Endometrium (tissue), 2 donors: Measurements from ENCODE around the gene NGEF.

Experiments used
- FAIRE-seq: peaks from 2 replicates; lab custom pipeline; 2012; peaks lifted over from hg19 to GRCh38; lab: Jason Lieb, UNC
- donor health status: control.
- donor health status: control.

Gene NGEF

DNA sequence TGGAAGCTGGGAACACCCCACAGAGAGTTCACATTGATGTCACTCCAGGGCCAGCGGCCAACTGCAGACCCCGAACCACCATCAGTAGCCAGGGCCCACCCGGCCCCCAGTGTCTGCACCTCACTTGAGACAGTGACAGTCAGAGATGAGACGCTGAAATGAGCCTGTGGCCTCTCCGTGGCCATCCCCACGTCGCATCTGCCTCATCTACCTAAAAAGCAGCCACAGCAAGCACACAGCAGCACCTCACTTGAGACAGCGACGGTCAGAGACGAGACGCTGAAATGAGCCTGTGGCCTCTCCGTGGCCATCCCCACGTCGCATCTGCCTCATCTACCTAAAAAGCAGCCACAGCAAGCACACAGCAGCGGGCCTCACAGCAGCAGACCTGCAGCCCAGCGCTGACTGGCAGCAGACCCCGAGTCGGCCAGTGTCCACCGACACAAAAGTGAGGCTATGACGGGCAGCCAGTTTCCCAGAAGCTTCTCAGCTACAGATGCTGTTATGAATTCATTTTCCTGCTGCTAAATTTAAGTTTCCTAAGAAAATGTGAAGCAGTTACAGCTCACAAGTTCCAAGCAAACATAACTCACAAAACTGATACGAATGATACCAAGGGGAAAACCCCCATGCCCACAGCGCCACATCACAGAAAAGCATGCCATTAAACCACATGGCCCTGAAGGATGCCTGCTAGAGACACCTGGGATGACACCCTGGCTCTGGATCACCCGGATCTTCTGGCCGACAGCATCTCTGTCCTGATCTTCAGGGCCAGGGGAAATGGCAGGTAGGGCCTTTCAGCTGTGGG, 115.3 kb downstream of the NGEF start:
- no peak for FAIRE-seq

- no peak for FAIRE-seq
Observed at GRCh38 chr2:232896720-232897597, 116.1 kb downstream of the NGEF start.

- FAIRE-seq, result no peak
Observed at GRCh38 chr2:232896111-232896510, 116.9 kb downstream of the NGEF start.

- no peak for FAIRE-seq
Observed at GRCh38 chr2:232894746-232895145, 118.3 kb downstream of the NGEF start.

DNA sequence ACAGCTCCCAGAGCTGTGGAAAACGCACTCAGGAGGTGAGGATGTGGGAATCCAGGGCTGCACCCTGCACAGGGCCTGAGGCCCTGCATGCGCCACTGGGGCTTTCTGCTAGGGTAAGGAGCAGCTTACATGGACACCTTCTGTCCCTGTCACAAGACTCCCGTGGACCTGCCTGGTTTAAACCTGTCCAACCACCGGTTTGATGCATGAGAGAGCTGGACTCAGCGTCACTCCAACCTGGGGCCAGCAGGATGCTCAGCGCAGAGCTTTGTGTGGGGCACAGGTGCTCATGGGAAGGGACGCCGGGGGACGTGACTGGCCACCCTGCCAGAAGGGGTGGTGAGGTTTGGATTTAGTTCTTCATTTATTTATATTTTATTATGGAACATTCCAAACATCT, 118.8 kb downstream of the NGEF start:
- FAIRE-seq, result no peak

GRCh38 chr2:232893834-232894233, 119.2 kb downstream of the NGEF start:
- FAIRE-seq, result no peak

GRCh38 chr2:232892843-232893242, 120.2 kb downstream of the NGEF start:
- no peak for FAIRE-seq

DNA sequence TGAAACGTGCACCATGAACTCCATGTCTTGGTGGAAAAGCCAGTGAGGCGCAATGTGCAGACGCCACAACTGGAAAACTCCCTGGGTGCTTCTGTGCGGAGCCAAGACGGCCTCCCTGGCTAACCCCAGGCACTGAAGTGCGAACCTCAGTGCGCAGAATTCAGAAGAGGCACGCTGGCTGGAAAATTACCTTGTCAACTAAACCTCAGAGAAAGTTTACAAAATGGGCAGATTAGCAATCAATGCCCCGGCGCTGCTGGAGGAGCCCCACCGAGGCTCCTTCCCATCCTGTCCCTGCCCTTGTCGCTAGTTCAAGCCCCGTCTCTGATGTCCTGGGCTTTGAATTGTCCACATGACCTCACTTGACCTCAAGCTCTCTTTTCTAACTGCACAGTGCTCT, 120.8 kb downstream of the NGEF start:
- FAIRE-seq, result no peak

- FAIRE-seq, result no peak
Observed at GRCh38 chr2:232891621-232892071, 121.4 kb downstream of the NGEF start.

DNA sequence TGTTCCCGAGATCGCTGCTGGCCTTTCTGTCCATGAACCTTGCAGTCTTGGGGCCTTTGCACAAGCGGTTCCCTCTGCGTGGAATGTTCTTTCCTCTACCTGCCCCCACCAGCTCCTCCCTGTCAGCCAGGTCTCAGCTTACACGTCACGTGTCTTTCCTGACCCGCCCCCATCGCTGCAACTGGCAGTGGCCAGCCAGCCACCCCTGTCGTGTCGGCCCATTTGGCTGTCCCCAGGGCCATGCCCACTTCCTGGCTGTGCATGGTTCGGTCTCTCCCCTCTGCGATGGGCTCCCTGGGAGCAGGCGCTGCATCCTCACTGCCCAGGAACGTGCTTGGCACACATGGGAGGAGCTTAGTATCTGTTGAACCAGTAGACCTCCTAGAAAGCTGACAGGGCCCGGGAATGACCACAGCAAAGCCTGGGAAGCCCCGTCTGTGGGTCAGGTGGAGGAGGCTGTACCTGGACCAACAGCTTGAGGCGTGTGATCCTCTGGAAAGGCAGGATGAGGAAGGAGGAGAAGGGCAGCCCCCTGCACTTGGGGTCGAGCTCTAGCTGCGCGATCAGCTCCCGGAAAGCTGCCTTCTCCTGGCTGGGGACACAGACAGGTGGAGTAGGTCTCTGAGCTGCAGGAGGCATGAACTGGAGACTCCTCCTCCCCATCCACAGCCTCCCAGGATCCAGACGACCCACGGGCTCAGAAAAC, 122.0 kb downstream of the NGEF start:
- FAIRE-seq, result no peak

DNA sequence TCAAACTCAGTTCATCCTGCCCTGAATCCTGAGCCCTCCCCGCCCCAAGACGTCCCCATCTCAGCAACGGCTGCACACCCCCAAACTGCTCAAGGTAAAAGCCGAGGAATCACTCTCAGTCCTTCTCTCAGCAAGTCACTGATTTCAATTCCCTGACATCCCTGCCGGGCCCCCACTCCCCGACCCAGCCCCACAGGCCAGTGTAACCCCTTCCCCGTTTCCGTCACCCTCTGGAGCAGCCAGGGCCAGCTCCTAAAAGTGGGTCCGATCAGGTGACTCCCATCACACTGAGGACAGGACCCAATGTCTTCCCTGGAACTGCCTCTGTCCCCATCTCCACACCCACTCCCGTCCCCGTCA, 122.5 kb downstream of the NGEF start:
- no peak for FAIRE-seq

DNA sequence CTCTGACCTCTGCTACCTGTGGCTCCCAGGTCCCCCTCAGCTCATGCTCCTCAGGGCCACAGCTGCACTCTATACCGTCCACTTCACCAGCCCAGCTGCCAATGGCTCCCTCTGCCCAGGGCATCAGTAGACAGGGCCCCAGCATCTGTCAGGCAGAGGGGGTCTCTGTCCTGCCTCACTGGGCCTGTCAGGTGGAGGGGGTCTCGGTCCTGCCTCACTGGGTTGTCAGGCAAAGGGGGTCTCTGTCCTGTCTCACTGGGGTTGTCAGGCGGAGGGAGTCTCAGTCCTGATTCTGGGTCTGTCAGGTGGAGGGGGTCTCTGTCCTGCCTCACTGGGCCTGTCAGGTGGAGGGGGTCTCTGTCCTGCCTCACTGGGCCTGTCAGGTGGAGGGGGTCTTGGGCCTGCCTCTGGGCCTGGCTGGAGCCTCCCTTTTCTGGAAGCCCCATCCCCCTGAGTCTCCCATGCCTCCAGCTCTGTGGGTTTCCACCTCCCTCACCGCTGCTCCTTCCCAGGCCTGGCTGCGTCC, 123.1 kb downstream of the NGEF start:
- FAIRE-seq, result no peak

DNA sequence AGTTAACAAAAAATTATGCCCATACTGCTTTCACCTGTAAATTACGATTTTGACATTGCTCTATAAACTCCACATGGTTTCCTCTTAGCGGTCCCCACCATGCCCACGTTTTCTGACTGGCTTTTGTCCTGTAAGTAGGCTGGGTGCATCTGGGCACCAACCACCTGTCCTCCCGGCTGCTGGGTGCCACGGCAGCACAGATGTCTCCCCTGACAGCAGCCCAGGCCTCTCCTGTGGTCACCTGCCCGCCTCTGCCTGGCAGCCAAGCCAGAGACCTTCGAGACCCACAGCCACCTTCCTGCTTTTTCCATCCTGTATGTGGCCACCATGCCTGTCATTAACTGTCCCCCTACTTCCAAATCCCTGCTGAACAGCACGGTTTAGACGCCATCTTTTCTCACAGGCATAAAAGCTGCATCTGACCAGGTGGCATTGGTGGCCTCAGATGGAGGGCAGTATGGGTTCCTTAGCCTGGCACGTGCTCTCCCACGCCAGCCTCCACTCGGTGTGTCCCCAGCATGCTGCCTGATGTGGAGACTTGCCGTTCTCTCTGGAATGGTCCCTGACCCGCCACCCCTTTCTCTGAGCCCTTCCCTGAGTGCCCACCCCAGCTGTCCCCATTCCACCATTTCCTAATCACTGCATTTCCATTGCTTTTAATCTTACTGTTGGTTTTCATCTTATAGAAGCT, 124.1 kb downstream of the NGEF start:
- no peak for FAIRE-seq

DNA sequence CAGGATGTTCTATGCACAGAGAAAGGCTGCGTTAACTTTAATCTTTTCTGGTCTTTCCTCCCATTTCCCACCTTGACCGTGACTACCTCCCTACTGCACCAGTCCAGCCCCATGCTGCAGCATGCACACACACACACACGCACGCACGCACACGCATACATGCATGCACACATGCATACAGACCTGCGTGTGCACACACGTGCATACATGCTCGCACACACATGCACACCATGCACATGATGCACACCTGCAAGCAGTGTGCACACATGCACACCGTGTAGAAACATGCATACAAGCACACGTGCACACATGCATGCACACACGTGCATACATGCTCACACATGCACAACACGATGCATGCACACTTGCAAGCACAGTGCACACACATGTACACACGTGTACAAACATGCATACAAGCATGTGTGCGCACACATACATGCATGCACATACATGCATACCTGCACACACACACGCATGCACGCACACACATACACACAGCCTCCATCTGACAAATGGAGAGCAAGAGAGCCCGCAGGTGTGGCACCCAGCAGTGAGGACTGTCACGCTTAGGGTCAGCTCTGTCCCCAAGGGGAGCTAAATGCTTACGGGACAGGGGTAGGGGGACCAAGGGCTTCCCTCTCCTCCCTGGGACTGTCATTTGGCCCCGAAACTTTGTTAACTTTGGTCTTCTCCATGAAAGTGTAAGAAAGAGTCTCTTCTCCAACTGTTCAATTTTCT, 124.8 kb downstream of the NGEF start:
- FAIRE-seq, result no peak

DNA sequence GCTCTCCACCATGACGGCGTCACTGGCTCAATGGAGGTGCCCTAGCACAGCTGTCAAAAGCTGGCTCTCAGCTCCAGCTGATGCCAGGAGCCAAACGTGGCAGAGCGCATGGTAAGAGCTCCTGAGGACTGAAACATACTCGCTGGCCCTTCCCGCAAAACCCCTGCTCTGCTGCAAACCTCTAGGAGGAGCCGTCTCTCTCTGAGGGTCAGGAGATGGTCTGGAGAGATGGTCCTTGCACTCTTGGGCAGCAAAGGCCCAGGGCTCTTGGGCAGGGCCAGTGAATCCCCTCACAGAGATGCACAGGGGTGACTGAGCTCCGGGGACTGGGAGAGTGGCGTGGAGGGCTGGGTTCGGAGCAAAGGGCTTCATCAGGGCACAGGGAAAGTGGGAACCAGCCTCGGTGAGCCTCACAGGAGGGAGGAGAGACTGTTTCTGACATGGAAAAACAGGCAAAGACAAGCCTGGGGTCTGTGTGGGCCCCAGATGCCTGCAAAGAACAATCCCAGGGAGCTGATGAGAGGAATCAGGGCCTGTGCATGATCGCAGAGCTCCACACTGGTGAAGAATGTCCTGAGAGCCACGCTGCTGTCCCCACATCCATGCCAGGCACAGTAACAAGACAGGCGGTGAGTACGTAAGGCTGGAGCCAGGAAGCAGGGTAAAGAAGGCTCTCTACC, 125.7 kb downstream of the NGEF start:
- no peak for FAIRE-seq

GRCh38 chr2:232886632-232887031, 126.4 kb downstream of the NGEF start:
- no peak for FAIRE-seq

DNA sequence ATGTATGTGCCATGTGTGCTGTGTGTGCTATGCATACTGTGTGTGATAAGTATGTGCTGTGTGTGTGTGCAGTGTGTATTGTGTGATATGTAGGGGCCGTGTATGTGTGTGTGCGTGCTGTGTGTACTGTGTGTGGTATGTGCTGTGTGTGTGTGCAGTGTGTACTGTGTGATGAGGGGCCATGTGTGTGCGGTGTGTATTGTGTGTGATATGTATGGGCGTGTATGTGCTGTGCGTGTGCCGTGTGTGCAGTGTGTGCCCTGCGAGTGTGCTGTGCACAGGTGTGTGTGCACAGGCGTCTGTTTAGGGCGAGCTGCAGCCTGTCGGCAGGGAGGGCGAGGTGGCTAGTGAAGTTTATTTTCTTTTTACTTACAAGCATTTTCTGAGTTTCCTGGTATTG, 126.9 kb downstream of the NGEF start:
- FAIRE-seq, result no peak

DNA sequence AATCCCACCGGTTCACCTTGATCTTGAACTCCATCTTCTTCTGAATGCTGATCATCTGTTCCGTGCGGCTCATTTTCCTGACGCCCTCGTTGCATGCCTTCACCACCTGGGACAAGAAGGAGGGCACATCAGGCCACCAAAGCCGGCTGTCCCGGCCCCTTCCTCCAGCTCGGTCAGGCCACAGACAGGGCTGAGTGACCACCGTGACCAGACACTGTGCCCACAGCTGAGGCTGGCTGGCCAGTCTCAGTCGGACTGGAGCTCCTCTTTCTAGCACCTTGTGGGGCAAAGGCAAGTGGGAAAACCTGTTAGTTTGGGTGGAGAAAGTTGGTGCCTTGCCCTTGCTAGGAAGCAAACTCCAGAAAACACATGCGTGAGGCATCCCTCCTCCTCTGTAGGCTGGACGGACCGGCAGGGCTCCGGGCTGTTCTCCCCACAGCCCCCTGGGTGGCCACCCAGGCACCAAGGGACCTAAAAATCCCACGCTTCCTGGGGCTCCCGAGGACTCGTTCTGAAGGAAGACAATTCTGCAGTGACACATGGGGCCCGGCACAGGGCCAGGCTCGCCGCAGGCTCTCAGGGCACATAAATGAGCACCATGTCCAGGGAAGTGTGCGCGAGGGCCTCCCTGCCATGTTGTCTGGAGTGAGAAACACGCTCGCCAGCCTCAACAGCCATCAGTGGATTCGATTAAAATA, 127.6 kb downstream of the NGEF start:
- FAIRE-seq, result no peak

GRCh38 chr2:232884549-232885263, 128.3 kb downstream of the NGEF start:
- FAIRE-seq, result no peak
